ENCODE results near the gene RCBTB1.

The RCBTB1 gene

GRCh38 chr13:49585220-49586157, at the start of gene RCBTB1:
Gene RCBTB1 (minus strand): TSS chr13:49585558. CDS start chr13:49567279, 18,279 bp downstream.
- CTCF ChIA-PET = interaction anchor here (0.6 to 1.3 kb wide), 3 partner anchors 9 to 41 kb away, joined by 3 to 10 read pairs (median 3); no protein-coding TSS in a partner anchor
- H3K27ac ChIP-seq = peak within 1 kb of the TSS; percentile 87
- DNase-seq (ENCODE audit: low spot score) = peak; percentile 84
- no peak for TF ChIP-seq CTCF (conservative IDR thresholded peaks at IDR 0.05; ENCODE audit: low read depth)
- POLR2A ChIA-PET (ENCODE audit: low non-redundant PET) = interaction anchor here (1.3 kb wide), 1 partner anchor 12 kb away, joined by 4 read pairs; no protein-coding TSS in a partner anchor

- ChIA-PET POLR2A (ENCODE audit: low non-redundant PET) (no interaction called here), CTCF (no interaction called here)
- H3K27ac ChIP-seq = no peak overlapping the region
- TF ChIP-seq CTCF (conservative IDR thresholded peaks at IDR 0.05; ENCODE audit: low read depth) = no peak
- no peak for DNase-seq (ENCODE audit: low spot score)
Measured at GRCh38 chr13:49633710-49634109, 48.4 kb upstream of the RCBTB1 start.

GRCh38 chr13:49632156-49632555, 46.8 kb upstream of the RCBTB1 start:
- ChIA-PET CTCF (no interaction called here), POLR2A (ENCODE audit: low non-redundant PET) (no interaction called here)
- no peak overlapping the region for H3K27ac ChIP-seq
- no peak for DNase-seq (ENCODE audit: low spot score)
- TF ChIP-seq CTCF (conservative IDR thresholded peaks at IDR 0.05; ENCODE audit: low read depth) = no peak

GRCh38 chr13:49630580-49630979, 45.2 kb upstream of the RCBTB1 start:
- H3K27ac ChIP-seq = no peak overlapping the region
- ChIA-PET POLR2A (ENCODE audit: low non-redundant PET) (no interaction called here), CTCF (interaction anchor here (0.6 kb wide), 1 partner anchor 48 kb away, joined by 3 read pairs; no protein-coding TSS in a partner anchor)
- no peak for TF ChIP-seq CTCF (conservative IDR thresholded peaks at IDR 0.05; ENCODE audit: low read depth)
- no peak for DNase-seq (ENCODE audit: low spot score)

- POLR2A ChIA-PET (ENCODE audit: low non-redundant PET) = no interaction called here
- no peak for DNase-seq (ENCODE audit: low spot score)
- H3K27ac ChIP-seq = no peak overlapping the region
- CTCF ChIA-PET = no interaction called here
- TF ChIP-seq CTCF (conservative IDR thresholded peaks at IDR 0.05; ENCODE audit: low read depth) = no peak
Measured at GRCh38 chr13:49629947-49630346, 44.6 kb upstream of the RCBTB1 start.

GRCh38 chr13:49629196-49629938, 44.0 kb upstream of the RCBTB1 start:
- no peak overlapping the region for H3K27ac ChIP-seq
- no peak for DNase-seq (ENCODE audit: low spot score)
- POLR2A ChIA-PET (ENCODE audit: low non-redundant PET) = no interaction called here
- TF ChIP-seq CTCF (conservative IDR thresholded peaks at IDR 0.05; ENCODE audit: low read depth) = no peak
- CTCF ChIA-PET = no interaction called here
